Cortex of kidney (tissue), 1 donor: ENCODE data around the gene PDS5A.
"Not testable (repeated sequence)": the region's sequence is repeated elsewhere in the genome, so short reads cannot be mapped to it uniquely, and the experiment has no call there.

Experiments used
- DNase-seq: peaks from one replicate; lab custom pipeline; 2025; lab: John Stamatoyannopoulos, UW

PDS5A gene

GRCh38 chr4:39961311-39961877 is 16.3 kb downstream of the PDS5A start:
- no peak for DNase-seq

GRCh38 chr4:39950861-39951481 is 26.7 kb downstream of the PDS5A start:
- no peak for DNase-seq

DNA sequence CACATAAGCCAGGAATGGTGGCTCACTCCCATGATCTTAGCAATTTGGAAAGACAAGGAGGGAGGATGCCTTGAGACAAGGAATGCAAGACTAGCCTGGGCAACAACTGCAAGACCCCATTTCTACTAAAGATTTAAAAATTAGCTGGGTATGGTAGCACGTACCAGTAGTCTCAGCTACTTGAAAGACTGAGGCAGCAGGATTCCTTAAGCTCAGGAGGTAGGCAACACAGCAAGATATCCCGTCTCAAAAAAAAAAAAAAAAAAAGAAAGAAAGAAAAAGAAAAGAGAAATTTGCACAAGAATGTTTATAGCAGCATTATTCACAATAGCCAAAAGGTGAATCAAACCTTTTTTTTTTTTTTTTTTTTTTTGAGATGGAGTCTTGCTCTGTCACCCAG is 29.7 kb downstream of the PDS5A start:
- no peak for DNase-seq

DNA sequence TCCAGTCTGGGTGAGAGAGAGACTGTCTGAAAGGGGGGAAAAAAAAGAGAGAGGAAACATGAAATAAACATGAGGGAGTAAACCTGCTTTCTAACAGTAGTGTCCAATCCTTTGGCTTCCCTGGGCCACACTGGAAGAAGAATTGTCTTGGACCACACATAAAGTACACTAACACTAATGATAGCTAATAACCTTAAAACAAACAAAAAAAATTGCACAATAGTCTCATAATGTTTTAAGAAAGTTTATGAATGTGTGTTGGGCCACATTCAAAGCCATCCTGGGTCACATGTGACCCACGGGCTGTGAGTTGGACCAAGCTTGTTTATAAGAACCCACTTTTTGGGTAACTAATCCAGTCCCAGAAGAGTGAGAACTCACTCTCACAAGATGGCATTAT is 30.3 kb downstream of the PDS5A start:
- no peak for DNase-seq

GRCh38 chr4:39944245-39944644 is 33.5 kb downstream of the PDS5A start:
- DNase-seq: not testable (repeated sequence)

- no peak for DNase-seq
Observed at GRCh38 chr4:39942507-39942906, 35.2 kb downstream of the PDS5A start.

DNA sequence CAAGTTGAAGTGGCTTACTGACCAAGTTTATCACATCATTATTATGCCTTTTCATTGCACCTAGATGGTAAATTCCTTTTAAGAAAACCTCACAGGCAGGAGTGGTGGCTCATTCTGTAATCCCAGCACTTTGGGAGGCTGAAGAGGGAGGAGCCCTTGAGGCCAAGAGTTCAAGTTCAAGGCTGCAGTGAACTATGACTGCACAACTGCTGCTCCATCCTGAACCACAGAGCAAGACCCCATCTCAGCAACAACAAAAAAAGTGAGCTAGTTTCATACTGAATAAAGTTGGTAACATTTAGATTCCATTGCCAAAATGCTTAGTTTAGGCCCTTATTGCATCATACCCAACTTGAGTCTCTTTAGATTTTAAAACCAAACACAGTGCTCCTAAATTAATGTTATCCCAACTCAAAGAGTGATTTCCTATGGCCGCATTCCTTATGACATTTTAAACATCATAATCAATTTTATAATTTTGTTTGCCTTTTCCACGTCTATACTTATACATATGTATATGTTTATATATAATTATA is 36.0 kb downstream of the PDS5A start:
- DNase-seq: no peak

GRCh38 chr4:39937683-39938268 is 39.9 kb downstream of the PDS5A start:
- no peak for DNase-seq

DNA sequence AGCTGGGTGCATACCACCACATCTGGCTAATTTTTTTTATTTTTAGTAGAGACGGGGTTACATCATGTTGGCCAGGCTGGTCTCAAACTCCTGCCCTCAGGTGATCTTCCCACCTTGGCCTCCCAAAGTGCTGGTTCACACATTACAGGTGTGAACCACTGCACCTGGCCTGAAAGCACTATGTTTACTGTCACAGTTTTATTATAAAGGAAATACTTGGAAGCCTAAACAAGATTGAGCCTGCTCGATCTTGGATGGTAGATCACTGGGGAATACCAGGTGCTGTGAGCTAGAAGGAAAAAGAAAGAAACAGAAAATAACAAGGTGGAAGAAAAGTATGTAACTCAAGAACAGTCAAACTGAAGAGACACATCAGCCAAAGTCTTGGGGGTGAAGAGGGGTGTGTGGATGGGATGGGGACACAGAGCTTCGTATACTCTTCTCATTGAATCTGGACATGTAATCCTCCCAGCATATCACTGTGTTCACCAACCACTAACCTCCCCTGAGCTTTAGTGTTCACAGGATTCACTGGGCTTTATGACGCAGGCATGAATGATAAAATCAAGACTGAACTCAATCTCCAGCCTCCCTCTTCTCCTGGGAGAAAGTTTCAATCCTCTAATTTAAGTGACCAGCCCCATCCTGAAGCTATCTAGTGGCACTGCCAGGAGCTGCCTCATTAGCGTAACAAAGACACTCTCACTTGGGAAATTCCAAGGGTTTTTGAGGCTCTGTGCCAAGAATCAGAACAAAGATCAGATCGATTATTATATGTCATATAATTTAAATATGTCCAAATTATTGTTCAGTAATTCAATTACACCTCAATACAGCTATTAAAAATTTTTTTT is 40.9 kb downstream of the PDS5A start:
- DNase-seq: no peak

DNA sequence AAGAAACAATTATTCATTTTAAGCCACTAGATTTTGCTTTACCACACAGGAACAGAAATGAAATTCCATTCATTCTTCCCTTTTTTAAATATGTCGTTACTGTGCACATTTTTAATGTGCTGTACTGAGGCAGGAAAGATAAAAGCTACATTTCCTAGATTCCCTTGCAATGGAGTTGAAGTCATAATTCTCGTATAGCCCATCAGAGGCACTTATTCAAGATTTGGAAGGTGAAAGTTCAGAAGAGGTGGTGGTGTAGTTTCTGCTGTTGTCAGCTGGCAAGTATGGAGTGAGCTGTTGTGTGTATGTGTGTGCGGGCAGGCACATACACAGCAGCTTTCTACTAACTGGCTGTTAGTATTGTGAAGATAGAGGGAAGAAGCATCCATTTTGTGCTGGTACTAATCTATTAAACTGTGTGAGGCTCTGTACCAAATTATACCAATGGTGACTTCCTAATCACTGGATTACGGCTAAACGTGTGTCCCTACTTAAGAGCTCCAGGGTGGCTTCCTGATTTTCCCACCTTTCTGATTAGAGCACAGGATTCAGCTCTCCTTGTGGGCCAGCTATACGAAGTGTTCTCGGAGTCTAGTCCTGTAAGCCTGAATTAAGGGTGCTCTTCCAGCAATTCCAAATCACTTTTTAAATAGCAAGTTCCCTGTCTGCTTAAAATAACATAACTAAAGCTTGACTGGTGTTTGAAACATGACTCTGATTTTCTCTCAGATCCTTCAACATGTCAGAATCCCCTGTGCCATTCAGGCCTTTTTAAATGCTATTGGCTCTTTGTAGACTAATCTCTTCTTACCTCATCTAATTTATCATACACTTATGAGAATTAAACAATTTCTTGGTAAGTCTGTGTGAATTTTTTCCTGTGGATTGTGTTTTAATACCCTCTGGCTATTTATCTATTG is 43.8 kb downstream of the PDS5A start:
- DNase-seq: no peak

DNA sequence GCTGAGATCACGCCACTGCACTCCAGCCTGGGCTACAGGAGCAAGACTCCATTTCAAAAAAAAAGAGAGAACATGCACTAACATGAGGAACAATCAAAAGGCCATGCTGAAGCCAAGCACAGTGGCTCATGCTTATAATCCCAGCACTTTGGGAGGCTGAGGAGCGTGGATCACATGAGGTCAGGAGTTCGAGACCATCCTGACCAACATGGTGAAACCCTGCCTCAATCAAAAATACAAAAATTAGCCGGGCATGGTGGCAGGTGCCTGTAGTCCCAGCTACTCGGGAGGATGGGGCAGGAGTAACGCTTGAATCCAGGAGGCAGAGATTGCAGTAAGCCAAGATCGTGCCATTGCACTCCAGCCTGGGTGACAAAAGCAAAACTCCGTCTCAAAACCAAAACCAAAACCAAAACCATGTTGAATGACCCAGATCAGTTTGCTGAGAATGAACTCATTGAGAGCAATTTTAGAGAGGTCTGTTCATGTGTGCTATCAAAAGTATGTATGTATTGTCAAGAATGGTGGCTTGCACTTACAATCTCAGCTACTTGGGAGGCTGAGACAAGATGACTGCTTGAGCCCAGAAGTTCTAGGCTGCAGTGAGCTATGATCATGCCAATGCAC is 44.8 kb downstream of the PDS5A start:
- DNase-seq: no peak

DNA sequence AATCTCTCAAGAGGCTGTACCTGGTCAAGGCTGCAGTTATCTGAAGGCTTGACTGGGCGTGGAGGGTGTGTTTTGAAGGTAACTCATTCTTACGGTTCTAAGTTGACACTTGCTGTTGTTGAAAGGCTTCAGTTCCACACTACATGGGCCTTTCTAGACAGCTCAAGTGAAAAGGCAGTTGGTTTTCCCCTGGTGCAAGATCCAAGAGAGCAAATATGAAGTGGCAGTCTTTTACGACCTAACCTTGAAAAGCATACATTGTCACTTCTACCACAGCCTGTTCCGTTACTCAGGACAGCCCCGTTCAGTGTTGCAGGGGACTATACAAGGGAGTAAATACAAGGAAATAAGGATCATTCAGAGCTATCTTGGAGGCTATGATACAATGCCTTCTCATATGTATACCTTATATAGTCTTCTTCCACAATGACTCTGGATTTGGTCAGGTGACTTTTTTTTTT is 46.2 kb downstream of the PDS5A start:
- DNase-seq: no peak

DNA sequence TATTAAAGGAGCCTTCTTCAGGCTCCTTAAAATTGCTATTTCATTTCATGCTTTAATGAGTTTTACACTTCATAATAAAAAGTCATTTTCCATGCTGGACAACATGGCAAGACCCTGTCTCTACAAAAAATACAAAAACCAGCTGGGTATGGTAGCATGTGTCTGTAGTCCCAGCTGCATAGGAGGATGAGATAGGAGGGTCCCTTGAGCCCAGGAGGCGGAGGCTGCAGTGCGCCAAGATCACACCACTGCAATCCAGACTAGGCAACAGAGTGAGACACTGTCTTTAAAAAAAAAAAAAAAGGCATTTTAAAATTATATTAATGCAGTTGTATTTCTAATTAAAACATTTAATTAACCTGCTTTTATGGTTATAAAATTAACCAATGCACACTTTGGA is 49.2 kb downstream of the PDS5A start:
- DNase-seq: no peak

DNA sequence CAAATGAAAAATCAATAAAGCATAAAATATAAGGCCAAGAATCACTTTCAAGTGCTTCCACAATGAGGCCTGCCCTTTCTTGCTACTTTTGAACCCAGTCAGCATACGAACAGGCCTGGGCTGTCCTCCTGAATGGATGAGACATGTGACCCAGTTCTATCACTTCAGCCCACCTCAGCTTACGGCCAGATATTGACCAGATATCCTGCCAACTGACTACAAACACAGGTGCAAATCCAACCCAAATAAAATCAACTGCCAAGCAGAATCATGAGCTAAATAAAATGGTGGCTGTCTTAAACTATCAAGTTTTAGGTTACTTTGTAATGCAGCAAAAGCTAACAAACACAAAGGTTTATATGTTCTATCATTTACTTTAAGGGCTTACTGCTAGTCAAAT is 53.7 kb downstream of the PDS5A start:
- no peak for DNase-seq

DNA sequence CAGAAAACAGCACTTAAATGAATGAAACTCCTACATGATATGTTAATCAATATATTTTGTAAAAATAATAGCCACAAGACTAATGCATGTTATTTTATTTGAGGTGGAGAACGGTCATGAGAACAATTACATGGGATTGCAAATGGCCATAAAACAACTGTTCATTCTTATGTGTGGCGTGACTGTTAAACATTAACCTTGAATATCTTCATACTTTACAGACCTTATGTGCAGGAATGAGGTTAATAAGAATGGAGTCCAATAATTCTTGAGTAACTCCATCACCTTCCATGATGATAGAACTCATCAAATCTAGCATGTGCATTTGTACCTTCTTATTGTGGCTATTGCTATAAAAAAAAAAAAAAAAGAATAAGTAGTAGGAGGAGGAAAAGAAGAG is 55.3 kb downstream of the PDS5A start:
- DNase-seq: no peak

- DNase-seq: no peak
Observed at GRCh38 chr4:39913471-39913870, 64.2 kb downstream of the PDS5A start.

DNA sequence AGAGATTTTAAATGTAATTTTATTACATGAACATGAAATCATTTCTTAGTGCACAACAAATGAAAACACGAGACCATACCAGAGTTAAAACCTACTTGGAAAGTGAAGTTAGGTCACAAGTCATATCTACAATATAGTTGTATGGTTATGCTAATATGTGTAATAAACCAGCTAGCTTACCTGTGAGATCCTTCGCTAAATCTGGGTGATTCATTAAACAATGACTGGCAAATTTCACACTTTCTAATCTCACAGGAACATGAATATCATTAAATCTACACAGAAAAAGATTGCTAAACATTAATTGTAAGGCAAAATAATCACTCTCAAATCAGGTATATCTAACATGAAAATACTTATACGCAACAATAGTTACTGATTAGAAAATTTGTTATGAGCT is 67.6 kb downstream of the PDS5A start:
- DNase-seq: no peak

DNA sequence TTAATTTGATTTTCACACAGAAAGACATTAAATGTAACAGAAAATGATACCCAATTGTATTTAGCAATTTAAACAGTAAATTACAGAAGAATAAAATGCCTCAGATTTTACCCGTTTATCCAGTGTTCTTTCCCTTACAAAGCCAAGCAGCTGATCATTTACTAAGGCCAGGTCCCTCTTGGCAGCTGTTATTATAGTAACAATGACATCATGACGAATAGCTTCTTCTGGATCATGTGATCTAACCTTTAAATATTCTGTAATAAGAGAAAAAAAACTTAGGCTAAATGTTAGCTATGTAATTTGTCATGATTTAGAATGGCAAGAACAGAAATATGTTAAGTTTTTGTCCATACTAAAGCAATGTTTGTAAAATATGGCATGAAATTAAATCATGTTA is 69.4 kb downstream of the PDS5A start:
- DNase-seq: no peak

- DNase-seq: no peak
Observed at GRCh38 chr4:39905656-39906055, 72.1 kb downstream of the PDS5A start.

GRCh38 chr4:39905019-39905418 is 72.7 kb downstream of the PDS5A start:
- not testable (repeated sequence) for DNase-seq

DNA sequence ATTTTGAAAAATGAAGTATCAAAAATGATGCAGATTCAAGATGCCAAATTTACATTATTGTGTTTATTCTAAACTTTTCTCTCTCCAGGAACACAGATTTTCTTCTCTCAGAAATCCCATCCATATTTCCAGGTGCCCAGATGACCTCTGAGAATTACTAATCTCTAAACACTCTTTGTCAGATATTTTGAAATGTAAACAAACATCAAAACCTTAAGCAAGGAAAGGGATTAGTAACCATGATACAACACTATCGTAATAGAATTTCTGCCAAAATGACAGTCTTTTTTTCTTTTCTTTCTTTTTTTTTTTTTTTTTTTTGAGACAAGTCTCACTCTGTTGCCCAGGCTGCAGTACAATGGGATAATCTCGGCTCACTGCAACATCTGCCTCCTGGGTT is 76.7 kb downstream of the PDS5A start:
- no peak for DNase-seq
